HG03342 (cell line): Measurements from ENCODE around the gene MYCBPAP.

Experiments used
- ATAC-seq: cut with Tn5 transposase; IDR thresholded peaks from one replicate; pipeline ENCODE4 v1.9.1; 2021; ENCODE audit warnings: mild to moderate bottlenecking, moderate library complexity; ENCODE audit not compliant: unreplicated experiment

The MYCBPAP gene

DNA sequence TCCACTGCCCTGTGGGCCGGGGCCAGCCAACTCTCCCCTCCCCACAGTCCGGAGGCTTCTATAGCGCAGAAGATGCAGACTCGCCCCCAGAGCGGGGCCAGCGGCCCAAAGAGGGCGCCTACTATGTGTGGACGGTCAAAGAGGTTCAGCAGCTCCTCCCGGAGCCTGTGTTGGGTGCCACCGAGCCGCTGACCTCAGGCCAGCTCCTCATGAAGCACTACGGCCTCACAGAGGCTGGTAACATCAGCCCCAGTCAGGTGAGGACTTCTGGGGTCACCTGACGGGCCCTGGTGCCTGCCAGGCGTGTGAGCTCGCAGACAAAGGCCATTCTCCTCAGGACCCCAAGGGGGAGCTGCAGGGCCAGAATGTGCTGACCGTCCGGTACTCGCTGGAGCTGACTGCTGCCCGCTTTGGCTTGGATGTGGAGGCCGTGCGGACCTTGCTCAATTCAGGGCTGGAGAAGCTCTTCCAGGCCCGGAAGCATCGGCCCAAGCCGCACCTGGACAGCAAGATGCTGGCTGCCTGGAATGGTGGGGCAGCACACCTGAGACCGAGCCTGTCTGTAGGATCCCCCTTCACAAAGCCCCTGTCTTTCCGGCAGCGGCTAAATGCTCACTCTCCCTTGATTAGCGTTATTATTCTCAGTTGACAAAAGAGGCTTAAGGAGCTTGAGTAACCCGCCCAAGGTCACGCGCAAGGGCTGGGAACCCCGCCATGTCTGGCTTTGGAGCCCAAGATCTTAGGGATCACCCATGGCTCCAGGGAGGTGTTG lies 42.6 kb downstream of the MYCBPAP start:
- ATAC-seq: no peak

DNA sequence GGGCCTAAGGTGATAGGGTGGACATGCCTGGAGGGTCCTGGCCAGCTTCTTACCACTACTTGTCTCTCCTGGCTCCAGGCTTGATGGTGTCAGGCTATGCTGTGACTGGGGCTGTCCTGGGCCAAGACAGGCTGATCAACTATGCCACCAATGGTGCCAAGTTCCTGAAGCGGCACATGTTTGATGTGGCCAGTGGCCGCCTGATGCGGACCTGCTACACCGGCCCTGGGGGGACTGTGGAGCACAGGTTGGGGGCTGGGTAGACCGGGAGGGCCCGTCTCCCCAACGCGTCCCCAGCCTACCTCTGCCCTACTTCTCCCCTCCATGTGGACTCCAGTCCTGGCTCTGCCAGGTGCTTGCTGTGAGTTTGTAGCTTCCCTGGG lies 43.2 kb downstream of the MYCBPAP start:
- no peak for ATAC-seq

DNA sequence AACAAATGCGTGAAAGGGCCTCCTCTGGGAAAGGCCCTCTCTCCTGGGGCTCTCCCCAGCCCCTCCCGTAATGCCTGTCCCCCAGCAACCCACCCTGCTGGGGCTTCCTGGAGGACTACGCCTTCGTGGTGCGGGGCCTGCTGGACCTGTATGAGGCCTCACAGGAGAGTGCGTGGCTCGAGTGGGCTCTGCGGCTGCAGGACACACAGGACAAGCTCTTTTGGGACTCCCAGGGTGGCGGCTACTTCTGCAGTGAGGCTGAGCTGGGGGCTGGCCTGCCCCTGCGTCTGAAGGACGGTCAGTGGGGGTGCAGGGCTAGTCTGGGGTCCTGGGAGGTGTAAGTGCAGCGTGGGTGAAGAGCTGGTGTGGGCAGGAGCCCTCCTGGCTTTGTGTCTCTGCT lies 43.6 kb downstream of the MYCBPAP start:
- ATAC-seq: no peak

DNA sequence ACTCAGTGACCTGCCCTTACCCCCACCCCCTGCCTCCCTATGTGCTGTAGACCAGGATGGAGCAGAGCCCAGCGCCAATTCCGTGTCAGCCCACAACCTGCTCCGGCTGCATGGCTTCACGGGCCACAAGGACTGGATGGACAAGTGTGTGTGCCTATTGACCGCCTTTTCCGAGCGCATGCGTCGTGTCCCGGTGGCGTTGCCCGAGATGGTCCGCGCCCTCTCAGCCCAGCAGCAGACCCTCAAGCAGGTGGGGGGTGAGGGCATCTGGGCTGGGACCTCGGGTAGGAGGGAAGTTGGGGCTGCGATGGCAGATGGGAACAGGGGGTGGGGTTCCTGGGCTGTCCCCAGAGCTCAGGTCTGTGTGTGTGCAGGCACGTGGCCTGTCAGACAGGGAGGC lies 46.0 kb downstream of the MYCBPAP start:
- no peak for ATAC-seq

DNA sequence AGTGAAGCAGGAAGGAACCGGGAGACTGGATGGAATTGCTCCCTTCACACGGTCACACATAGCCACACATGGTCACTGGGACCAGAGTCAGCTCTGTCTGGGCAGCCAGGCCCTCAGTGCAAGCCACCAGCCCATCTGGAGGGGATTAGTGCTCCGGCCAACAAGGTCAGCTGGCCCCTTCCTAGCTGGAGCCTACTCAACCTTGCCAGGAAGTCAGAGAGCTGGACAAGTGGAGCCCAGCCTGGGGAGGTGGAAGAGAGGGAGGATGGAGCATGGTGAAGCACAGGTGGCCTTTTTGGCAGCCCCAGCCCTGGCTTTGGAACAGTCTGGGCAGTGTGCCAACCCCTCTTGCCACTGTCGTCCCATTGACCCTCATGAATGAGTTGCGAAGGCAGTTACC lies 48.6 kb downstream of the MYCBPAP start:
- ATAC-seq: no peak

GRCh38 chr17:50557630-50558029 lies 49.4 kb downstream of the MYCBPAP start:
- ATAC-seq: no peak

DNA sequence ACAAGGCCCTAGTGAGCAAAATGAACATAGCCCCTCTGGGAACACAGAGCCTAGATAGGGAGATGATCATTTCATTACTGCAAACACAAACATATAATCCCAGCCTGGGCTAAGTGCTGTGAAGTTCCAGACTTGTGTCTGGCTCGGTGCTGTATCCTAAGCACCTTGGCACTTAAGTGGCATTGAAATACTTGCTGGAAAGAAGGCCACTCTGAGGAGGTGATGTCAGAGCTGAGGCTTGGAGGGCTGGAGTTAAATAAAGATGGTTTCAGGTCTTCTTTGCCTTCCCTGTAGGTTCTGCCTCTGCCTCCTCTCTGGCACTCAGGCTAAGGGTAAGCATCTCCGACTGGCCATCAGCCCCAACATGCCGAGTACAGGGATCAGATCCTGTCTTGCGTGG lies 49.9 kb downstream of the MYCBPAP start:
- ATAC-seq: no peak

DNA sequence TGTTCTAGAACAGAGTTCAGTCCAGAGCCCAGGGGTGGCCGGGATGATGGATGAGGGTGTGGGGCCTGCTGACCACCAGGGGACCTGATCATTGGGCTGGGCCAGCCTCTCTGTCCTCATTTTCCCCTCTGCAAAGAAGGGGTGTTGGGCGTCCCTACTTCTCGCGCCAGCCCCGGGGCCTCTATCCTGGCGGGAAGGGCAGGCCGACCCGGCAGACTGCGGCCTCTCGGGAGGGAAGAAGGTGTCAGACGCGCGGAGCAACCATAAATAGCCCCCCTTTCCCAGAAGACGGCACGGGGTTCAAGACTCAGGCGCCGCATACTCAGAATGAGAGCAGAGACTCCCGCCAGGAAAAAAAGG lies 50.3 kb downstream of the MYCBPAP start:
- no peak for ATAC-seq

- no peak for ATAC-seq
Measured at GRCh38 chr17:50558941-50559614, 50.8 kb downstream of the MYCBPAP start.

DNA sequence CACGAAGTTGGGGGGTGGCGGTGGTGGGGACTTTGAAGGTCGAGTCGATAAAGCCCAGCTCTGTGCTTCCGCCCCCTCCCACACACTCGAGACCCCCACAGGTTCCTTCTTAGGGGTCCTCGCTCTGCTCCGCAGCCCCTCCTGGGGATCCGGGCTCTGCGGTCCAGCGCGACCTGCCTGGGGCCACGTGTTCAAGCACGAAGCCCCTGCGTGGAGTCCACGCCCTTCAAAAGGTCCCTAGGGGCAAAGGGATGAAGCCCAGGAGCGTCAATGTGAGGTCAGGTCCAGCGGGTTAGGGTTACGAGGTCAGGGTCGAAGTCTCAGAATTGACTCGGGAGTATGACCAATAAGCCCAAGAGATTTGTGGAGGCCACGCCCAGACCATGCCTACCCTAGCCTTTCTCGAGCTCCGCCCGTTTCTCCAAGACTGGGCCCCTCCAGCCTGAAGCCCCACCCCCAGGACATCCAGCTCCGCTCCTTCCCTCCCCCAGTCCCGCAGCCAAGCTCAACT lies 51.5 kb downstream of the MYCBPAP start:
- ATAC-seq: no peak

DNA sequence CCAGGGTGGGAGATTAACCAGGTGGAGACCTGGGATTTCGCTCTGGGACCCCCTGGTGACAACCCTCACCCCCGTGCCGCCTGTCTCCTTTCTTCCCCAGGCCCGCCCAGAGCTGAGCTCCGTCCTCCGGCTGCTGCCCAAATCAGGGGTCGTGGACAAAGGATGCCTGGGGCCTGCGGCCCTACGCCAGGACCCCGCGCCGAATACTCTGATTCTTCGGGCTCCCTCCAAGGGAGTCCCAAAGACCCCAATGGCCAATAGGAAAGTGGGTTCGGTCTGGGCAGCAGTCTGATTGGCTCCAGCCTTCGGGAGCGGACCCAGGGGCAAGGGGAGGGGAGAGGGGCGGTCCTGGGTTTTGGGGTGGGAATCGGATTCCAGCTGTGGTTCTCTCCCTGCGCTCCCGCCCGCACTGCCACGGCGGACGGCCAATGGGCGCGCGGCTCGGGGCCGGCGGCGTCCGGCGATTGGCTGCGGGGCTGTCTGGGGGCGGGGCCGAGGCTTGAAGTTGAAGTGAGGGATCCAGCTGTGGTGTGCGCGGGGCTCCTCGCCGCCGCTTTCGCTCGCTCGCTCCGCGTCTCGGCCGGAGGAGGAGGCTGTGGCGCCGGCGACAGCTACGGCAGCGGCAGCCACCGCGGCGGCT lies 52.1 kb downstream of the MYCBPAP start, which contains the start of gene CACNA1G:
TSS of gene CACNA1G (plus strand) at position 531 of the 640 bp plus-strand sequence. CDS start 745 bp downstream, outside the sequence.
- peak; percentile 88 for ATAC-seq

GRCh38 chr17:50560931-50561745 lies 52.9 kb downstream of the MYCBPAP start:
- ATAC-seq: peak; percentile 8

DNA sequence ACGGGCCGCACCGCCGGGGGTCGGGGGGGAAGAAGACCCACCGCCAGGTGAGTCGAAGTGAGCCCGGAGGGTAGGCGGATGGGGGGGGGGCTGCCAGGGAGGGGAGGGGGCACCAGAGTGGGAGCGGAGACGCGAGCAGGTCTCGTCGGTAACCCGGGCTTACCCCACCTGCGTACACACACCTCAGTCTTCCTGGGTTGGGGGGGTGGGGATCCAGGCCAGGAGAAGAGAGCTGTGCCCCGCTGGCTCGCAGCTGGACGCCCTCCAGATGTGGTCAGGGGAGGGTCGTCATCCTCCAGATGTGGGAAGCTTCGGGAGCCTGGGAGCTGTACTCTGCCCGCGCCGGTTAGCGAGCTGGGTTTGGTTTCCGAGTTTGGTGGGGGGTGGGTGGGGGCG lies 53.5 kb downstream of the MYCBPAP start:
- ATAC-seq: no peak

GRCh38 chr17:50562242-50563091 lies 54.2 kb downstream of the MYCBPAP start:
- ATAC-seq: no peak

DNA sequence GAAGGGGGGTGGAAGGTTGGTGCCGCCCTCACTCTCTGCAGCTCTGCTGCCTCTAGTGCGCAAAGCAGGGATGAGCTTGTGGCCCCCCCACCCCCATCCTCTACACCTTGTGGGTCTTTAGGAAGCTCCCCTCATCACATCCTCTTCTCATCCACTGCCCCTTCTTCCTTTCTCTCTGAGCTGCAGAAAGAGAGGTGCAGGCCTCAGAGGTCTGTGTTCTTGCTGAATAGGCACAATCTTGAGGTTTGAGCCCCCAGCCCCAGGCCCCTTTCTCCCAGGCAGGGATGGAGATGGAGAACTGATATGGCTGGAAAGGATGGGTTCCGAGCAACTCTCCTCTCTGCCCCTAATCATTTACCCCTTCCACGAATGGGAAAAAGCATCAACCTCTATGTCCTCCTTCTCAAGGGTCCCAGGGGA lies 54.9 kb downstream of the MYCBPAP start:
- no peak for ATAC-seq

GRCh38 chr17:50564916-50565315 lies 56.7 kb downstream of the MYCBPAP start:
- ATAC-seq: no peak

DNA sequence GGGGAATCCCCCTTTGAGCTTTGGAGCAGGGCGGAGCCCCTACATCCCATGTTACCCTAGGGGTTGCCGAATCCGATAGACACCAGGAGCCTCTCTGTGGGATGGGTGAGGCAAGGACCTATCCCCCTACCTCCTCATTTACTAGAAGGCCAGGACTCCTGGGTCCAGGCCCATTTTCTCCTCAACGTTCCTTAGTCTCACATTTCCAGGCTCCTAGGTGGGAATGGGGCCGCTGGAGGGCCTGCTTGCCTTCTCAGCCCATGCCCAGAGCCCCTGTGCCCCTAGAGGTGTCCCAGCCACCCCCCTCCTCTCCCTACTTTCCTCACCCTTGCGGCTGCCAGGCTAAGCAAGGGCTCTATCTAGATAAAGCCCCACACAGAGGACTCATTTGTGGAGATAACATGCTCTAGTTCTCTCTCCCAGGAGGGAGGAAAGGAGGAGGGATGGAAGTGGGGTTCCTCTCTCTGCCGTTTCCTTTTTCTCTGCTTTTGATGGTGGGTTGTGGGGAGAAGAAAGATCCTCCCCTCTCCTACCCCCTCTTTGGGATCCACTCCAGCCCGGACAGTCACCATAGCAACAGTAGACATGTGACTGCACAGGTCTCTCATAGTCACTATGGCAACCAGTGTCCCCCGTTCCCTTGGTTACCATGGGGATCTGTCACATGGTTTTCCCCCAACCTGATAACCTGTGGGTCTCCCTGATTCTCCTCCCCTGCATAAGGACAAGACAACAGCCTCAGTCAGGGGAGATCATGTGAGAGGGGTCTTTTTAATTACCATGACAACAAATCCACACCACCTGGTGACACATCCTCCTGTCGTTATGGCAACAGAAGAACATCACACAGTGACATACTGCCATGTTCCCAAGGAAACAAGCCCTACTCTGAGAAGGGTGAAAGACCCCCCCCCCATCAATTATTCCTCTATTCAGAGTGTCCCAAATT lies 57.4 kb downstream of the MYCBPAP start:
- ATAC-seq: no peak

DNA sequence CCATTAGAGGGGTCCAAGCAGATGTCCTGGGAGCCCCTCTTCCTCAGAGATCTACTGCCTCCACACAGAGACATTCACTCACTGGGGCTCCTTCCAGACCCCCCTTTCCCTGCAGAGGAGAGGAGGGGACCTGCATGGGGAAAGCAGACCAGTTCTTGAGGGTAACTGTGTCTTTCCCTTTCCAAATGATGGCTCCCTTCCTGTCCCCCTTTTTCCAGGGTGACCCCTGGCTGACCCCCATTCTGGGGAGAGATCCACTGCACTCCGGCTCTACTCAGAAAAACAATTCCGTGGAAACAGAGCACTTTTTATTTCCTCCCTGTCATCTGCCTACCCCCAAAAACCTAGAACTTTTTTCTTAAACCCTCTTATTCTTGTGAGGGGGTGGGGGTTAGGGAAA lies 58.6 kb downstream of the MYCBPAP start:
- ATAC-seq: no peak

GRCh38 chr17:50568659-50569058 lies 60.4 kb downstream of the MYCBPAP start:
- no peak for ATAC-seq
